GM18907 (cell line): ENCODE measurements around the gene SRGAP1.
"Not testable (repeated sequence)": the region's sequence is repeated elsewhere in the genome, so short reads cannot be mapped to it uniquely, and the experiment has no call there.

Source experiments
- ATAC-seq: cut with Tn5 transposase; IDR thresholded peaks from one replicate; pipeline ENCODE4 v1.9.1; 2021; ENCODE audit warnings: mild to moderate bottlenecking, moderate library complexity; ENCODE audit not compliant: unreplicated experiment

The SRGAP1 gene

GRCh38 chr12:64099397-64099796 is 254.9 kb downstream of the SRGAP1 start:
- no peak for ATAC-seq

- ATAC-seq = no peak
Measured at GRCh38 chr12:64102339-64102738, 257.8 kb downstream of the SRGAP1 start.

- ATAC-seq = no peak
Measured at GRCh38 chr12:64103825-64104740, 259.6 kb downstream of the SRGAP1 start.

GRCh38 chr12:64105026-64105425 is 260.5 kb downstream of the SRGAP1 start:
- no peak for ATAC-seq

- ATAC-seq = no peak
Measured at GRCh38 chr12:64107776-64108175, 263.3 kb downstream of the SRGAP1 start.

- no peak for ATAC-seq
Measured at GRCh38 chr12:64109706-64110105, 265.2 kb downstream of the SRGAP1 start.

GRCh38 chr12:64110864-64111263 is 266.4 kb downstream of the SRGAP1 start:
- ATAC-seq = no peak

- ATAC-seq = no peak
Measured at GRCh38 chr12:64116969-64117368, 272.5 kb downstream of the SRGAP1 start.

GRCh38 chr12:64120568-64120967 is 276.1 kb downstream of the SRGAP1 start:
- ATAC-seq = no peak

- ATAC-seq = not testable (repeated sequence)
Measured at GRCh38 chr12:64121086-64121485, 276.6 kb downstream of the SRGAP1 start.

- ATAC-seq = no peak
Measured at GRCh38 chr12:64122154-64122553, 277.7 kb downstream of the SRGAP1 start.

- no peak for ATAC-seq
Measured at GRCh38 chr12:64122995-64123394, 278.5 kb downstream of the SRGAP1 start.

GRCh38 chr12:64123448-64123847 is 278.9 kb downstream of the SRGAP1 start:
- no peak for ATAC-seq

- no peak for ATAC-seq
Measured at GRCh38 chr12:64124511-64125197, 280.2 kb downstream of the SRGAP1 start.

- no peak for ATAC-seq
Measured at GRCh38 chr12:64125913-64126312, 281.4 kb downstream of the SRGAP1 start.

- no peak for ATAC-seq
Measured at GRCh38 chr12:64127811-64128210, 283.3 kb downstream of the SRGAP1 start.

GRCh38 chr12:64128366-64128765 is 283.9 kb downstream of the SRGAP1 start:
- no peak for ATAC-seq

GRCh38 chr12:64130476-64130875 is 286.0 kb downstream of the SRGAP1 start:
- not testable (repeated sequence) for ATAC-seq

GRCh38 chr12:64131456-64131855 is 287.0 kb downstream of the SRGAP1 start:
- not testable (repeated sequence) for ATAC-seq

- not testable (repeated sequence) for ATAC-seq
Measured at GRCh38 chr12:64132672-64133071, 288.2 kb downstream of the SRGAP1 start.

- ATAC-seq = no peak
Measured at GRCh38 chr12:64137117-64137516, 292.6 kb downstream of the SRGAP1 start.

- no peak for ATAC-seq
Measured at GRCh38 chr12:64139021-64139420, 294.5 kb downstream of the SRGAP1 start.
